ENCODE data around the gene SYNE1.

SYNE1 gene

DNA sequence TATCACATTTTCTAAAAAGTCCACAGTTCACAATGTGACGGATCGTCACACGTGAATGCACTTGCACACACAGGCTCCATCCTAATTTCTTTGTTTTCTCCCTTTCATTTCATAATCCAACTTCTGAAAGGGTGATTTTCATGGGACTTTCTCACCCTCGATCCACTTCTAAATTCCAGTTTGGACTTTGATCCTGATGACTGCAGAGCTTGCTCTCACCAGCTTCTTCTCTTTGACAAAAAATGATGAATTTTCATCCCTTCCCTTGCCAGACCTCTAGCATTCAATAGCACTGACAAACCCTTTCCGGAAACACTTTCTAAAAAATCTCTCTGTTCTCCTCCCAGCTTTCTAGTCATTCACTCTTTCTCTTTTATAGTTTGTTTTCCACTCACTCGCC, 341.2 kb downstream of the SYNE1 start:
- TF ChIP-seq CTCF (IDR thresholded peaks at IDR 0.05; ENCODE audit: insufficient read depth, low read length) (no peak), POLR2AphosphoS5 (IDR thresholded peaks at IDR 0.05; ENCODE audit: low read depth) (no peak), REST (IDR thresholded peaks at IDR 0.05; ENCODE audit: insufficient replicate concordance, low read depth) (no peak), GABPA (IDR thresholded peaks at IDR 0.05; ENCODE audit: low read depth) (no peak), SPI1 (IDR thresholded peaks at IDR 0.05; ENCODE audit: borderline replicate concordance, low read depth) (no peak)
- Histone ChIP-seq H3K27ac (replicated peaks) (no peak overlapping the region), H3K4me3 (replicated peaks; ENCODE audit: insufficient read depth, low read length) (no peak overlapping the region), H3K27me3 (ENCODE audit: insufficient read depth, poor library complexity, severe bottlenecking) (peaks cover 2% of the 10 kb centered on the region)
- no peak for DNase-seq (ENCODE audit: low read depth in 1 of 2, low spot score in 1 of 2)

- TF ChIP-seq REST (IDR thresholded peaks at IDR 0.05; ENCODE audit: insufficient replicate concordance, low read depth) (no peak), CTCF (IDR thresholded peaks at IDR 0.05; ENCODE audit: insufficient read depth, low read length) (no peak), POLR2AphosphoS5 (IDR thresholded peaks at IDR 0.05; ENCODE audit: low read depth) (no peak)
- Histone ChIP-seq H3K27ac (replicated peaks) (no peak overlapping the region), H3K27me3 (ENCODE audit: insufficient read depth, poor library complexity, severe bottlenecking) (peaks cover 2% of the 10 kb centered on the region), H3K4me3 (replicated peaks; ENCODE audit: insufficient read depth, low read length) (no peak overlapping the region)
- DNase-seq (ENCODE audit: low read depth in 1 of 2, low spot score in 1 of 2) = no peak
Observed at GRCh38 chr6:152295346-152295745, 341.8 kb downstream of the SYNE1 start.

DNA sequence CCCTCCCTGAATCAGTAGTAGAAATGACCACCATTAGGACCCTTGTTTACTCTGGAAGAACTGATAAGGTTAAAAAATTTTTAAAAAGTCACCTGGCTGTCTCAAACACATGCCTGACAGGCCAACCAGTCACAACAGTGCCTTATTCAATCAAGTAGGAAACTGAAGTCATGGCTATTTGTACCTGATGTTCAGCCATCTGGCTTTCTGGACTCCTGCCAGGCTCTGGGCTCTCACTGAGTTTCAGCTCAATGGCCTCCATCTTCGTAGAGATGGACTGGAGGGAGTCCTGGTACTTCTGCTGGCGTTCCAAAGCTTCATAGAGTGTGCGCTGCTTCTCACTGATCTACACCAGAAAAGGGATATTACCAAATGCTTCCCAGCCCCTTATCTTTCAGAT, 343.8 kb downstream of the SYNE1 start:
- no peak overlapping the region for H3K27ac ChIP-seq (replicated peaks)

More for the DNA sequence above, 343.8 kb downstream of the SYNE1 start:
- TF ChIP-seq CTCF (IDR thresholded peaks at IDR 0.05; ENCODE audit: insufficient read depth, low read length) (no peak), SPI1 (IDR thresholded peaks at IDR 0.05; ENCODE audit: borderline replicate concordance, low read depth) (no peak)
- H3K27me3 ChIP-seq (ENCODE audit: insufficient read depth, poor library complexity, severe bottlenecking) = no peaks in the 10 kb centered on the region
- DNase-seq (ENCODE audit: low read depth in 1 of 2, low spot score in 1 of 2) = no peak
- no peak overlapping the region for H3K4me3 ChIP-seq (replicated peaks; ENCODE audit: insufficient read depth, low read length)

Data from HL-60 (cell line).